Measurements from ENCODE around the gene SUGCT. TPM values are rescaled to one million over a fixed set of nuclear protein-coding genes. Genes with fewer than 3 reads are reported as not detected.

The SUGCT gene
- total and polyA plus RNA-seq, 5 donors from 2014 or later = 0.52 to 3.1 (median 1.5) TPM; not detected in 1

DNA sequence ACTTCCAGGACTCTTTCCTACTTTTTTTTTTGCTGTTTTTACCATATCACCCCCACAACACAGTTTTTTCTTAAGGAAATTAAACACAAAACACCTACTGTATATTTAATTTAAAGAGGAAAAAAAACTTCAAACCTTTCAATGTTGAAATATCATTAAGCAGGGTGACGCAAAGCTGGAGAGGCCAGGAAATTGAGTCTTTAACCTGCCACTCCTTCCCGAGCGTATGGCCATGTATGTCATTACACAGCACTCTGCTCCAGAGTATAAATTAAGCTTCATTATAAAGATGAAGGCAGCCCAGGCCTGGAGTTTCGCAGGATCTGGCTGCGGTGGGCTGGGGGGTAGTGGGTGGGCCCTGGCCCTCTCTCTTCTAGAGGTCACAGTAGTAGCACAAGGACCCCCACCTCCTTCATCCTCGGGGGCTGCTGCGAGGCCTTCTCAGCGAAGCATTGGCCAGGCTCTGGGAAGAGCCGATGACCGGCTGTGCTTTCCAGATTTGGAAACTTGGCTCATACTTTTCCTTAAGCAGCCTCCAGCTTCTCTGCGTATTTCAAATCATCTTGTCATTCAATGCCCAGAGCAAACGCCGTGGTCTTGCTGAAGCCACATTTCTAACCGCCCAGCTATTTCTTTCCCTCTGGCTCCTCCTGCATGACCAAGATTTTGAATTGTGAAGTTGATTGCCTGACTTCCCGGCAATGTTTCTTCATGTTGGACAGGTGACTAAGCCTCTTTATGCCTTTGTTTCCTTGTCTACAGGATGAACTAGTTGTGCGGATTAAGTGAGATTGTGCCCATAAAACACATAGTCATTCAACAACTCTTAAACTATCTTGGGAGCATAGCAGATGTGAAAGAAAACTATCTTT, 765.1 kb downstream of the SUGCT start:
- Histone ChIP-seq H3K27ac (ENCODE audit: insufficient read depth, low read length, poor library complexity, severe bottlenecking) (no peak overlapping the region), H3K27me3 (ENCODE audit: control insufficient read depth, insufficient read depth, low read length) (no peaks in the 10 kb centered on the region), H3K9me3 (ENCODE audit: control insufficient read depth in 2 of 2, low read length in 2 of 2) (no peaks in the 10 kb centered on the region), H3K36me3 (ENCODE audit: control insufficient read depth, insufficient read depth, low read length) (no peaks in the 10 kb centered on the region), H3K4me1 (ENCODE audit: control insufficient read depth, insufficient read depth, low read length, poor library complexity, severe bottlenecking) (no peaks in the 10 kb centered on the region), H3K4me3 (ENCODE audit: low read depth, low read length) (no peak overlapping the region)
- no peaks in the 10 kb centered on the region for H3K27me3 Mint-ChIP-seq
- H3K4me3 Mint-ChIP-seq = no peak overlapping the region
- H3K4me1 Mint-ChIP-seq = no peaks in the 10 kb centered on the region
- no peak overlapping the region for H3K27ac Mint-ChIP-seq
- peaks cover 2 to 27% (median 9%) of the 10 kb centered on the region in 7 donors for H3K9me3 Mint-ChIP-seq
- ATAC-seq (ENCODE audit: low read depth in 2 of 2) (no peak), DNase-seq (no peak)
- H3K36me3 Mint-ChIP-seq = no peaks in the 10 kb centered on the region

DNA sequence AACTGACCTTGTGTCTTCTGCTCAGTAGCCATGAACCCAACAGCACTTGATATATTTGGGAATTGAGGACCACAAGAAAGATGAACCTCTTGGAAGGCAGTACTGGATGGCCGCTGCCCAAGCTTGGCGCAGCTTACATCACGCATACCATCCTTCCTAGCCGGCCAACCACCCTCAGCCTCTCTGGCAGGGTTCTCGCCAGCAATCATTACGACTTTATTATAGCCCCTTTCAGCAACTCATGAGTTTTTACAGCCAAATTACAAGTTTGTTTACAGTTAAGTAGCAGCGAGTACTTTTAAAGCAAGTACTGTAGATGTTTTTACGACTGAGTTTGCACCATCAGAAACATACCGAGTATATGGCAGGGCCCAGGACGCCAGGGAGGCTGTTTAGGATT, 769.1 kb downstream of the SUGCT start:
- Histone ChIP-seq H3K27me3 (ENCODE audit: control insufficient read depth, insufficient read depth, low read length) (no peaks in the 10 kb centered on the region), H3K27ac (ENCODE audit: insufficient read depth, low read length, poor library complexity, severe bottlenecking) (no peak overlapping the region), H3K9me3 (ENCODE audit: control insufficient read depth in 2 of 2, low read length in 2 of 2) (no peaks in the 10 kb centered on the region), H3K4me1 (ENCODE audit: control insufficient read depth, insufficient read depth, low read length, poor library complexity, severe bottlenecking) (no peaks in the 10 kb centered on the region), H3K36me3 (ENCODE audit: control insufficient read depth, insufficient read depth, low read length) (no peaks in the 10 kb centered on the region), H3K4me3 (ENCODE audit: low read depth, low read length) (no peak overlapping the region)
- Mint-ChIP-seq H3K4me3 (no peak overlapping the region), H3K9me3 (peaks cover 0 to 16% (median 6%) of the 10 kb centered on the region in 7 donors), H3K27me3 (no peaks in the 10 kb centered on the region), H3K4me1 (no peaks in the 10 kb centered on the region), H3K27ac (no peak overlapping the region), H3K36me3 (no peaks in the 10 kb centered on the region)
- DNase-seq = no peak
- no peak for ATAC-seq (ENCODE audit: low read depth in 2 of 2)

DNA sequence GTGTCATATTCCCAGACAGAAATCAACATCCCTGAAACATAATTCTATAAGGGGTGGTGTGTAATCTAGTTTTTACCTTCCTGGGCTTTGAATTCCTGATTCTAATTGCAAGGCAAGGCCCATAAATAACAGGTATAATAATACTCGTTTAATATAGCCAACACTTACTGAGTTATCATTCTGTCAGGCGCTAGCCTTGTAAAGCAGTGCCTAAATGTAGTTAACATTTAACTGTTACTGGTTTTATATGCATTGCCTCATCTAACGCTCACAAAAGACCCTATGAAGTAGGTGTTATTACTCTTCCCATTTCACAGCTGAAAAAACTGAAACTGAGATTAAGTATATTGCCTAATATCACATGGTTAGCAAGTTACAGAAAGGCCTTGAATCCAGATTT, 772.5 kb downstream of the SUGCT start:
- no peaks in the 10 kb centered on the region for H3K9me3 ChIP-seq (ENCODE audit: control insufficient read depth in 2 of 2, low read length in 2 of 2)

DNA sequence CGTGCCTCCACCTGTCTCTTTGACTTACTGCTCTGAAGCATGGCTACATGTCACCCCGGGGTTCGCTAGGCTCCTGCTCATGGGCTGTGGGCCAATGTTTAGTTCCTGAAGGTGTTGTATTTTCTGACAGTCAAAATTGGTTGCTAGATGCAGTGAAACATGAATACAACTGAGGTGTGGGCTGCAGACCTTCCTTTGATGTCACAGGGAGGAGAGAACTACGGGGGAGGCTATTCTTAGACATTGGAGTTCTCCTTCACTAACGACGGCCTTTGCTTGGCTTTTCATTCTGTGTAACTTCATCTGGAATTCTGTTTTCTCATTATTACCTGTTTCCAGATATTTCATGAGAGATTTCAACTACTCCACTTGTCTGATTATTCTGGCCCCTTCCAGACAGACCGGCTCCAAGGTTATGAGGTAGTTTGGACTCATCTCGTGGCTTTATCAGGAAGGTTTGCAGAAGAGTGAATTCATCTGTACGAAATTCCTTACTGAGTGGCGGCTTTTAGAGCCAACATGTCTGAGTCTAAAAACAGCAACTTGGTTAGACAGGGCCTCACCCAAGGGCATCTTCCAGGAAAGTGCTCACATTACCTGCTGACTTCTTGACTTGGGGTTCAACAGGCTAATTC, 774.7 kb downstream of the SUGCT start:
- Mint-ChIP-seq H3K36me3 (no peaks in the 10 kb centered on the region), H3K4me3 (no peak overlapping the region), H3K9me3 (peaks cover 0 to 17% (median 5%) of the 10 kb centered on the region in 7 donors), H3K4me1 (no peaks in the 10 kb centered on the region), H3K27ac (no peak overlapping the region), H3K27me3 (no peaks in the 10 kb centered on the region)
- Histone ChIP-seq H3K36me3 (ENCODE audit: control insufficient read depth, insufficient read depth, low read length) (no peaks in the 10 kb centered on the region), H3K27me3 (ENCODE audit: control insufficient read depth, insufficient read depth, low read length) (no peaks in the 10 kb centered on the region), H3K27ac (ENCODE audit: insufficient read depth, low read length, poor library complexity, severe bottlenecking) (no peak overlapping the region), H3K4me3 (ENCODE audit: low read depth, low read length) (no peak overlapping the region), H3K4me1 (ENCODE audit: control insufficient read depth, insufficient read depth, low read length, poor library complexity, severe bottlenecking) (no peaks in the 10 kb centered on the region), H3K9me3 (ENCODE audit: control insufficient read depth in 2 of 2, low read length in 2 of 2) (no peaks in the 10 kb centered on the region)
- ATAC-seq (ENCODE audit: low read depth in 2 of 2) (no peak), DNase-seq (no peak)

More for the DNA sequence above, 772.5 kb downstream of the SUGCT start:
- Mint-ChIP-seq H3K36me3 (no peaks in the 10 kb centered on the region), H3K27me3 (no peaks in the 10 kb centered on the region), H3K4me1 (no peaks in the 10 kb centered on the region), H3K27ac (no peak overlapping the region), H3K9me3 (peaks cover 0 to 14% (median 5%) of the 10 kb centered on the region in 7 donors), H3K4me3 (no peak overlapping the region)
- Histone ChIP-seq H3K4me1 (ENCODE audit: control insufficient read depth, insufficient read depth, low read length, poor library complexity, severe bottlenecking) (no peaks in the 10 kb centered on the region), H3K4me3 (ENCODE audit: low read depth, low read length) (no peak overlapping the region), H3K36me3 (ENCODE audit: control insufficient read depth, insufficient read depth, low read length) (no peaks in the 10 kb centered on the region), H3K27me3 (ENCODE audit: control insufficient read depth, insufficient read depth, low read length) (no peaks in the 10 kb centered on the region), H3K27ac (ENCODE audit: insufficient read depth, low read length, poor library complexity, severe bottlenecking) (no peak overlapping the region)
- no peak for ATAC-seq (ENCODE audit: low read depth in 2 of 2)
- no peak for DNase-seq

Other genes starting within 250 kb of the SUGCT start
- 124 TPM for gene CDK13, start 184.7 kb upstream of the SUGCT start, total RNA-seq
- gene CDK13, start 184.7 kb upstream of the SUGCT start, polyA plus RNA-seq = 10 to 100 TPM; 23.7 to 34.0 (median 33.7) TPM
- gene MPLKIP, start 383 bp upstream of the SUGCT start, total RNA-seq = 22.4 TPM
- 10 to 100 TPM; 81.9 to 95.5 (median 92.1) TPM for gene MPLKIP, start 383 bp upstream of the SUGCT start, polyA plus RNA-seq

Measured in CD4-positive, CD25-positive, alpha-beta regulatory T cell (primary cell).